Stimulated activated CD4-positive, alpha-beta T cell treated with anti-CD3 and anti-CD28 coated beads, Interleukin-4, amount 100 ng/mL, for 1 hour (primary cell): ENCODE results near the gene NKX1-1.

ENCODE experiments used
- DNase-seq: peaks from one replicate; pipeline ENCODE4 v3.0.0-alpha.2; 2020

NKX1-1 gene

GRCh38 chr4:1370321-1371124, 35.7 kb downstream of the NKX1-1 start:
- no peak for DNase-seq

GRCh38 chr4:1369479-1370079, 36.7 kb downstream of the NKX1-1 start:
- DNase-seq = no peak

DNA sequence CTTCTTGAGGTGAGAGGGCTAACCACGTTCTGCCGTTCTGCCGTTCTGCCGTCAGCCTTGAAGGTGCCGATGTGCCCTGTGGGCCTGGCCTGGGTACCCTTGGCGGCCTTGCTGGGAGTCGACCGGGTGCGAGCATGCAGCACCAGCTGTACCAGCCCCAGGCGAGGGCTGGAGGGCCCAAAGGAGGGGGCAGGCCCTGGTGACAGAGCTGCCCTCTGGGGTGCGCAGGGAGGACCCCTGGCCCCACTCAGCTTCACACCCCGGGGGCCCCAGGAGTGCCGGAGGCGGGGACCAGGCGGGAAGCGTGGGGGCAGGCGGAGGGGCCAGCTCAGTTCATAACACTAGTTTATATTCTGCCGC, 37.2 kb downstream of the NKX1-1 start:
- no peak for DNase-seq

- DNase-seq = no peak
These were observed 37.7 kb downstream of the NKX1-1 start for GRCh38 chr4:1368421-1369090.

- no peak for DNase-seq
These were observed 38.3 kb downstream of the NKX1-1 start for GRCh38 chr4:1367936-1368289.

DNA sequence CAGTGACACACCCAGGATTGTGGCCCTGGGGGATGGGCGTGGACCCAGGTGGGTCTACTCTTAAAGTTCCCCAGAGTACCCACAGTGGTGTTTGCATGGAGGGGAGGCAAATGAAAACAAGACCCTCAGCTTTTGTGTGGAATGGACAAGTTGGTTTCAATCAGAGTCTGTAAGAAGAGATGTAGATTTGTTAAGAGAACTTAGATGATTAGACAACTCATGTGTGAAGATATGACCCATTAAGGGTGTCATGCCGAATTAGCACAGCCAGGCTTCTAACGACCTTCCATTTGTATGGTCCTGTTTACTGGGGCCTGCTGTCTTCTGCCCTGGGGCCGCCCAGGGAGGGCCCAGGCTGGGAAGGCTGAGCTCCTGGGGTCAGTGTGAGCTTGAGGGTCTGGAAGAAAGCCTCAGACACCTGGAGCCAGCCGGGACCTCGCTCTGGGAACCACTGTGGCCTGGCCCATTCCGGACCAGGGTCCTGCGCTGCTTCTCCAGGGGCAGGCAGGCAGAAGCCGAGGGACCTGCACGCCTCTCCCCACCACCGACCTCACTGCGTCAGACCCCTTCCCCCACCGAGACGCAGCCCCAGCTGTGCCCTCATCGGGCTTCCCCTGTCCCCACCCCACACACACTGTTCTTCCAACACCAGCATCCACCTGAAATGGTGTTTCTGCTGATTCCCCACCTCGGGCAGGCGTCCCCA, 38.9 kb downstream of the NKX1-1 start:
- no peak for DNase-seq

DNA sequence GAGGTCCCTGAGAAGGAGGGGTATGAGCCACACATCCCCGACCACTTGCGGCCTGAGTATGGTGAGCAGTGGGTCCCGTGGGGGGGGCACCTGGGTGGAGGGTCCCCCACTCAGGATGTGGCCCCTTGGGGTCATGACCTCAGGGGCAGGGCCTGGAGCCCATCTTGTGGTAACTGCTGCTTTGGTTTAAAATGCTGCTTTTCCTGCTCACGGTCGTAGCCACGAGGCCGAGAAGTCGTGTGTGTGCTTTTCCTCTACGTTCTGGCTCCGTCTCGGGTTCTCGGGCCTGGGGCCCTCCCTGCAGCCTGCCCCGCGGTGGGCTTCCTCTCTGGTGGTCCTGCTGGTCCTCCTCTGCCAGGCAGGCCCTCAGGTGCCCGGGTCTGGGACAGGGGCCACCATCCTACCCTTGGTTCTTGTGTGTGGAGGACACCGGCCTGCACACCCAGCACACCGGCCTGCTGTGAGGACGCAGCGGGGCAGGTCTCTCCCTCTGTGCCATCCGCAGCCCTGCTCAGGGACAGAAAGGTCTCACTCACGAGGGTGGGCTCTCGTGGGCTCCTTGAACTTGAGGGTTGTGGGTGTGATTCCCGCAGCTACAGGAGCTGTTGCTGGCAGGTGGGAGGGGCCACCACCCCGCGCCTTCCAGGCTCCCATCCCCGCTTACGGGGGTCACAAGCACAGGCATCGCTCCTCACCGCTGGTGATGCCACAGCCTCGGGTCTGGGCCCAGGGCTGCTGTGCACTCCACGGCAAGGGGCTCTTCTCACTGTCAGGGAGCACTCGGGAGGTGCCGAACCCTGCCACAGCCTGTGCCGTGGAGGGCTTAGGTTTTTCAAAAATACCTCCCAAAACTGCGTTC, 39.6 kb downstream of the NKX1-1 start:
- no peak for DNase-seq

- DNase-seq = no peak
These were observed 40.7 kb downstream of the NKX1-1 start for GRCh38 chr4:1365271-1366178.

DNA sequence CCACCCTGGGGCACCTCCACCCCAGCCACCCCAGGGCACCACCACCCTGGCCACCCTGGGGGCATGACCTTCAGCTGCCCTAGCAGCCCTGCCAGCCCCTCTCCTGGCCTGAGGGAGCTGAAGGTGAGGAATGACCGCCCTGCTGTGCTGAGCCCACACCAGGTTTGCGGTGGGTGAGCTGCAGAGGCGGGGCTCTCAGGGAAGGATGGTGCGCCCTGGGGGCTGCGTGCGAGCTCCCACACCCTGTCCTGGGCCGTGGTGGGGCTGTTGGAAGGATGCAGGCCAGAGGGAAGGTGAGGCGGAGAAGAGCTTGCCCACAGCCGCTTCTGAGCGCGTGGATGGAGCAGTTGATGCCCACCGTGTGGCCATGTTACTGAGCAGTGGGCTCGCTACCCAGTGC, 41.5 kb downstream of the NKX1-1 start:
- no peak for DNase-seq

GRCh38 chr4:1364217-1364616, 42.0 kb downstream of the NKX1-1 start:
- DNase-seq = no peak

- no peak for DNase-seq
These were observed 42.7 kb downstream of the NKX1-1 start for GRCh38 chr4:1363513-1363912.

GRCh38 chr4:1362521-1362920, 43.7 kb downstream of the NKX1-1 start:
- DNase-seq = no peak

GRCh38 chr4:1362046-1362445, 44.2 kb downstream of the NKX1-1 start:
- DNase-seq = no peak

GRCh38 chr4:1361431-1361830, 44.8 kb downstream of the NKX1-1 start:
- DNase-seq = no peak

DNA sequence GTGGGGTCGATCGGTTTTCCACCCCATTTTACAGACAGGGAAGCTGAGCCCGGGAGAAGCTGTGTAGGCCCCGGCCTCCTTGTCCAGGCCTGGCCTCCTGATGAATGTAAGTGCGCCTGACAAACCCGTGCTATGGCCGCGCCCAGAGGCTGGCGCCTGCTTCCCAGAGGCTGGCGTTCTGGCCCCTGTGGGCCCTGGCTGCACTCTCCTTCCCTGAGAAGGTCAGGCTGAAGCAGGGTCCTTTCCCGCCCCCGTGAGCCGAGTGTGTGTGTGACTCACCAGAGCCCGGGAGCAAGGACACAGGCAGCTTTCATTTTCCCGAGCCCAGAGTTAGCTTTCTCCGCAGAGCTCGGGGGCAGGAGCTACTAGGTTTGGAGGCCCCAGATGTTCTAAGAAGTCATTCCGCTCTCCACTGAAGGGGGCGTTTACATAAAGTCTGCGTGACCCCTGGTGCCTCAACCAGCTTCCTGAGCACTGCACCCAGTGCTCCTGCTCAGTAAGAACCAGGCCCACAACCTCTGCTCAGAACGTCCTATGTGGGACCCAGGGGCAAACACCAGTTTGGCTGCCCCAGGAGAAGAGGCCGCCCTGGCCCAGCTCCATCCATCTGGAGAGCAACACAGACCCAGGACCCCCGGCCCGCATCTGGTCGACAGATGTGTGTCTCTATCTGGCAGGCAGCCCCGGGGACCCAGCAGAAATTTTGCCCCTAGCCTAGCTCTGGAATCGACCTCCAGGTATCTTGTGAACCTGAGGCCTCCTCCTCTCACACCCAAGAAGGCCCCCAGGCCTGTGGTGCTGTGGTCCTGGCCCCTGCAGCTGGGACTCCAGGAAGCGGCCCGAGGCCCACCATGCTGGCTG, 45.6 kb downstream of the NKX1-1 start:
- DNase-seq = no peak

DNA sequence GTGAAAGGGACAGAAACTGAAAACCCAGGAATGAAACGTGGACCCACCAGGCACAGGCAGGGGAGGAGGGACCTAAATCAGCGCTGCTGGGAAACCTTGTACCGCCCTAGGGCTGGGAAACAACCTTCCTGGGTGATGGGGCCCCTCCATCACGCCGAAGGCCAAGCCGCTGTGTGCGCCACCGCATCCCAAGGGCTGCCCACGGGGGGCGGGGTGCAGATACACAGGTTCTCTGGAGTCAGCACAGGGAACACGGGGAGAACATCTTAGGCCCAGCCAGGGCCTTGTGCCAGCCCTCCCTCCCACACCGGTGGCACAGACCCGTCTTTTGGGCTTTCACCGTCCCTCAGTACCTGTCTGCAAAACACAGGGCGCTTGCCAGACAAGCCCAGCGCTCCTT, 46.3 kb downstream of the NKX1-1 start:
- DNase-seq = no peak

- DNase-seq = no peak
These were observed 47.1 kb downstream of the NKX1-1 start for GRCh38 chr4:1359144-1359501.

GRCh38 chr4:1358421-1359143, 47.7 kb downstream of the NKX1-1 start:
- DNase-seq = no peak

- DNase-seq = no peak
These were observed 48.6 kb downstream of the NKX1-1 start for GRCh38 chr4:1357356-1358248.
